GM12873 (cell line): ENCODE results near the gene PTPRG.

Experiments
- TF ChIP-seq, protein P1 (sequence below): IDR thresholded peaks from 2 replicates; pipeline ENCODE4 v1.5.1; 2012; ENCODE audit warnings: low read depth, mild to moderate bottlenecking, moderate library complexity, low read length, control low read depth; ENCODE audit not compliant: insufficient read depth; ENCODE audit errors: missing control alignments

The PTPRG gene

GRCh38 chr3:62056658-62057057 lies 495.3 kb downstream of the PTPRG start:
- TF ChIP-seq, protein P1, sequence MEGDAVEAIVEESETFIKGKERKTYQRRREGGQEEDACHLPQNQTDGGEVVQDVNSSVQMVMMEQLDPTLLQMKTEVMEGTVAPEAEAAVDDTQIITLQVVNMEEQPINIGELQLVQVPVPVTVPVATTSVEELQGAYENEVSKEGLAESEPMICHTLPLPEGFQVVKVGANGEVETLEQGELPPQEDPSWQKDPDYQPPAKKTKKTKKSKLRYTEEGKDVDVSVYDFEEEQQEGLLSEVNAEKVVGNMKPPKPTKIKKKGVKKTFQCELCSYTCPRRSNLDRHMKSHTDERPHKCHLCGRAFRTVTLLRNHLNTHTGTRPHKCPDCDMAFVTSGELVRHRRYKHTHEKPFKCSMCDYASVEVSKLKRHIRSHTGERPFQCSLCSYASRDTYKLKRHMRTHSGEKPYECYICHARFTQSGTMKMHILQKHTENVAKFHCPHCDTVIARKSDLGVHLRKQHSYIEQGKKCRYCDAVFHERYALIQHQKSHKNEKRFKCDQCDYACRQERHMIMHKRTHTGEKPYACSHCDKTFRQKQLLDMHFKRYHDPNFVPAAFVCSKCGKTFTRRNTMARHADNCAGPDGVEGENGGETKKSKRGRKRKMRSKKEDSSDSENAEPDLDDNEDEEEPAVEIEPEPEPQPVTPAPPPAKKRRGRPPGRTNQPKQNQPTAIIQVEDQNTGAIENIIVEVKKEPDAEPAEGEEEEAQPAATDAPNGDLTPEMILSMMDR: no peak

- TF ChIP-seq, protein P1: no peak
These were observed 496.1 kb downstream of the PTPRG start for GRCh38 chr3:62057339-62058047.

DNA sequence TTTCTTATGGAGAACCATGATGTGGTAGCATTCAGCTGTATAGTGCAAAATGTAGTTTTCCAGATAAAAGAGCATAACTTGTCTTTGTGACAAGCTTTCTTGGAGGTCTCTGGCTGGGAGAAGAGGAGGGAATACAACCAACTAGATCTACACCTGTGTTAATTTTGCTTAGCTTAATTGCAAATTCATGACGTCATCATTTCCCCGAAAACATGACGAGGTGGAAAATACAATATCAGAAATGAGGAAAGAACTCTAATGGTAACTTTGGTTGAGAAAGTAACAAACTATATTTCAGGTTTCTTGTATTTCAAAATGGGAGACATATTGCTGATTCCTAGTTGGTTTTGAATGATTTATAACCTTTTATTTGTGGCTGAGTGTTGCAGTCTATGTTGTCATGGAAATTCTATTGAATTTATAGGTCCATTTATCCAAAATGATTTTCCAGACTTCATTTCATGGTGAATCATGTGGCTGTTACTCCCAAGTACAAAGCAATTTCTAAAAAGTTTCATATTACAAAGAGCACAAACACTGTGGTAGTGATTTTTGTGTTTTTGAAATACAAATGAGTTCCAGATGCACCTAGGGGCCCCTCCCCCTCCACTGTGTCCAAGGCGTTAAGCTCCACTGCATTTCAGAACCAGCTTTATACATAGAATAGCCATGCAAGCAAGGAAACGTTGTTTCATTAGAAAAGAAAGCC lies 504.8 kb downstream of the PTPRG start:
- TF ChIP-seq, protein P1: no peak

DNA sequence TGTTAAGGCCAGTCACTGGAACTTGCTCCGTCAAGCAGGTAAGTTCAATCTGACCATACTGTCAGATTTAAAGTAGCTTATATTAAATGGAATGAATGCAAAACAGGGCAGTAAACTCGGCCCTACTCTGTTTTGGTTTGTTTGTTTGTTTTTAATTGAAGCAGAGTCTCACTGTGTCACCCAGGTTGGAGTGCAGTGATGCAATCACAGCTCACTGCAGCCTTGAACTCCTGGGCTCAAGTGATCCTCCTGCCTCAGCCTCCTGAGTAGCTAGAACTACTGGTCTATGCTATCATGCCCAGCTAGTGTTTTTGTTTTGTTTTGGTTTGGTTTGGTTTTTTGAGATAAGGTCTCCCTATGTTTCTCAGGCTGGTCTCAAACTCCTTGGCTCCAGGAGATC lies 507.0 kb downstream of the PTPRG start:
- TF ChIP-seq, protein P1: no peak

GRCh38 chr3:62070891-62071290 lies 509.5 kb downstream of the PTPRG start:
- TF ChIP-seq, protein P1: no peak

DNA sequence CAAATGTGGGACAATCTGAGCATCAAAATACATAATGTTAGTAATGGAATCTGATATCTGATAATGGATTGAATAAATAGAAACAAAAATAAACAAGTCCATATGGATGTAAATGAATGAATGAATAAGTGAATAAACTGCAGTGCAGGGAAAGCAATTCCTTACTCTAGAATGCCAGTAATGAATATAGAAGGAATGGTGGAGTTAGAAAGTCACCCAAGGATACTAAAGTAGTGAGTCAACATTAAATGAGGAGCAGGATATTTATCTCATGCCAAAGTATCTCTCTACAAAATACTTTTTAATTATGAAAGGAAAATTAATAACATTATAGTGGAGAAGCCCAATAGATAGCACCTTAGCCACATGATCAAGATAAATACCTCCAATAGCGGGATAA lies 511.7 kb downstream of the PTPRG start:
- TF ChIP-seq, protein P1: no peak

DNA sequence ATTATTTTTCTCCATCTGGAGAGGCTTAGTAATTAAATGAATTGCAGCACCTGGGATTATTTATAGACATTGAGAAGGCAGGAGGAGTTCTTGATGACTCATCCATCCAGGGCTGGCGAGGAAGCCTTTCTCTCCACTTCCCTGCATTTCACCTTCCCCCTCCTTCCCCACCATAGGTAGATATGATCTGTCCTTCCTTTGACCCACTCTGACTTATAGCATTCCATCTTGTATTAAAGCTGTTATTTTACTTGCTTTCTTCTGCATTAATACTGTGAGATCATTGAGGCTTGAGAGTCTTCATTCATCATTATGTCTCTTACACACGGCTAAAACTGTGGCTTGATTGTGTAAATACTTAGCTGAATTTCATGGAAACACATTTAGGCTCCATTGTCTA lies 523.2 kb downstream of the PTPRG start:
- TF ChIP-seq, protein P1: no peak
